Glomerular visceral epithelial cell (primary cell): ENCODE results near the gene TSPAN32.

Experiments used
- DNase-seq: peaks from one replicate; pipeline ENCODE4 v3.0.0-alpha.2; 2016; ENCODE audit errors: extremely low spot score

TSPAN32 gene

GRCh38 chr11:2266586-2267305 lies 35.1 kb upstream of the TSPAN32 start:
- no peak for DNase-seq

GRCh38 chr11:2267306-2267850 lies 34.4 kb upstream of the TSPAN32 start:
- no peak for DNase-seq

GRCh38 chr11:2267851-2268728 lies 33.7 kb upstream of the TSPAN32 start:
- no peak for DNase-seq

- no peak for DNase-seq
Measured at GRCh38 chr11:2268729-2269600, 32.8 kb upstream of the TSPAN32 start.

- DNase-seq = no peak
Measured at GRCh38 chr11:2269601-2270321, 32.1 kb upstream of the TSPAN32 start.

- no peak for DNase-seq
Measured at GRCh38 chr11:2270322-2271076, 31.3 kb upstream of the TSPAN32 start, which contains the start of gene ASCL2. TSS of gene ASCL2 (minus strand) at chr11:2270588. CDS start at chr11:2270332, 256 bp downstream.

GRCh38 chr11:2271077-2271326 lies 30.8 kb upstream of the TSPAN32 start:
- DNase-seq = no peak

- DNase-seq = no peak
Measured at GRCh38 chr11:2271327-2272227, 30.2 kb upstream of the TSPAN32 start.

- DNase-seq = no peak
Measured at GRCh38 chr11:2272228-2272945, 29.4 kb upstream of the TSPAN32 start.

- DNase-seq = no peak
Measured at GRCh38 chr11:2272946-2273280, 28.9 kb upstream of the TSPAN32 start.

- DNase-seq = no peak
Measured at GRCh38 chr11:2273311-2273710, 28.5 kb upstream of the TSPAN32 start.

GRCh38 chr11:2273771-2274170 lies 28.0 kb upstream of the TSPAN32 start:
- no peak for DNase-seq

GRCh38 chr11:2275334-2276279 lies 26.2 kb upstream of the TSPAN32 start:
- DNase-seq = no peak

- DNase-seq = no peak
Measured at GRCh38 chr11:2276280-2277007, 25.4 kb upstream of the TSPAN32 start.

GRCh38 chr11:2277008-2277346 lies 24.8 kb upstream of the TSPAN32 start:
- no peak for DNase-seq

GRCh38 chr11:2277933-2278523 lies 23.8 kb upstream of the TSPAN32 start:
- no peak for DNase-seq

GRCh38 chr11:2280208-2280607 lies 21.6 kb upstream of the TSPAN32 start:
- DNase-seq = no peak
